Activated B cell treated with CpG ODN at 0.5 μM for 24 hours (primary cell): ENCODE results near the gene ORAI3. TPM values are rescaled to one million over a fixed set of nuclear protein-coding genes. Genes with fewer than 3 reads are reported as not detected.

Experiments used
- ATAC-seq: fragments of 200-7000 bp; cut with Tn5 transposase; one replicate; pipeline ENCODE4 v1.10.0; 2021; ENCODE audit warnings: low read depth, mild to moderate bottlenecking, moderate library complexity
- CTCF ChIA-PET: fragments of 350-600 bp; sonication (Branson Sonifier 250); formaldehyde crosslinking; loops from one replicate; lab custom pipeline; 2021; ENCODE audit warnings: antibody characterized with exemption; lab: Charles Lee
- POLR2A ChIA-PET: fragments of 350-600 bp; sonication (Branson Sonifier 250); formaldehyde crosslinking; loops from one replicate; lab custom pipeline; 2021; ENCODE audit warnings: antibody characterized with exemption; lab: Charles Lee
- DNase-seq: peaks from one replicate; pipeline ENCODE4 v3.0.0; 2022
- H3K27ac Mint-ChIP-seq: one replicate; pipeline ENCODE4 v1.8.0; 2020; ENCODE audit warnings: mixed read lengths
- H3K27me3 Mint-ChIP-seq: one replicate; pipeline ENCODE4 v1.8.0; 2021; ENCODE audit warnings: mixed read lengths
- H3K36me3 Mint-ChIP-seq: one replicate; pipeline ENCODE4 v1.8.0; 2021; ENCODE audit warnings: low read depth, mixed read lengths
- H3K4me1 Mint-ChIP-seq: one replicate; pipeline ENCODE4 v1.8.0; 2021; ENCODE audit warnings: mixed read lengths
- H3K4me3 Mint-ChIP-seq: one replicate; pipeline ENCODE4 v1.8.0; 2020; ENCODE audit warnings: mild to moderate bottlenecking, mixed read lengths
- H3K9me3 Mint-ChIP-seq: one replicate; pipeline ENCODE4 v1.8.0; 2020; ENCODE audit warnings: mixed read lengths
- intact Hi-C: fragments of 100-400 bp; cut with micrococcal nuclease; formaldehyde crosslinking; loops from one replicate; pipeline ENCODE4 v1.15.1; 2024
- total RNA-seq: library from RNA; stranded (reverse); gene quantifications from 2 replicates; pipeline ENCODE4 v1.2.3, GENCODE V29; 2022
- TF ChIP-seq, protein P1 (sequence below): fragments of 200-600 bp; IDR thresholded peaks from one replicate; pipeline ENCODE4 v1.8.0; 2022; ENCODE audit warnings: antibody characterized with exemption, mild to moderate bottlenecking

ORAI3 gene
- total RNA-seq, 1 donor from 2014 or later = 30.6 TPM

DNA sequence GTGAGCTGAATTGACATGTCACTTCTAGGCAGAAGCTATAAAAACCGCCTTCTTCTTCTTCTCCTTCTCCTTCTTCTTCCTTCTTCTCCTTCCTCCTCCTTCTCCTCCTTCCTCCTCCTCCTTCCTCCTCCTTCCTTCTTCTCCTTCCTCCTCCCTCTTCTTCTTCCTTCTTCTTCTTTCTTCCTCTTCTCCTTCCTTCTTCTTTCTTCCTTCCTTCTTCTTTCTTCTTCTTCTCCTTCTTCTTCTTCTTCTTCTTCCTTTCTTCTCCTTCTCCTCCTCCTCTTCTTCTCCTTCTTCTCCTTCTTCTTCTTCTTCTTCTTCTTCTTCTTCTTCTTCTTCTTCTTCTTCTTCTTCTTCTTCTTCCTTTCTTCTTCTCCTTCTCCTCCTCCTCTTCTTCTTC, 30.3 kb upstream of the ORAI3 start:
- peaks cover 13% of the 10 kb centered on the region for H3K4me1 Mint-ChIP-seq
- H3K9me3 Mint-ChIP-seq = no peaks in the 10 kb centered on the region
- TF ChIP-seq, protein P1, sequence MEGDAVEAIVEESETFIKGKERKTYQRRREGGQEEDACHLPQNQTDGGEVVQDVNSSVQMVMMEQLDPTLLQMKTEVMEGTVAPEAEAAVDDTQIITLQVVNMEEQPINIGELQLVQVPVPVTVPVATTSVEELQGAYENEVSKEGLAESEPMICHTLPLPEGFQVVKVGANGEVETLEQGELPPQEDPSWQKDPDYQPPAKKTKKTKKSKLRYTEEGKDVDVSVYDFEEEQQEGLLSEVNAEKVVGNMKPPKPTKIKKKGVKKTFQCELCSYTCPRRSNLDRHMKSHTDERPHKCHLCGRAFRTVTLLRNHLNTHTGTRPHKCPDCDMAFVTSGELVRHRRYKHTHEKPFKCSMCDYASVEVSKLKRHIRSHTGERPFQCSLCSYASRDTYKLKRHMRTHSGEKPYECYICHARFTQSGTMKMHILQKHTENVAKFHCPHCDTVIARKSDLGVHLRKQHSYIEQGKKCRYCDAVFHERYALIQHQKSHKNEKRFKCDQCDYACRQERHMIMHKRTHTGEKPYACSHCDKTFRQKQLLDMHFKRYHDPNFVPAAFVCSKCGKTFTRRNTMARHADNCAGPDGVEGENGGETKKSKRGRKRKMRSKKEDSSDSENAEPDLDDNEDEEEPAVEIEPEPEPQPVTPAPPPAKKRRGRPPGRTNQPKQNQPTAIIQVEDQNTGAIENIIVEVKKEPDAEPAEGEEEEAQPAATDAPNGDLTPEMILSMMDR = no peak
- H3K27ac Mint-ChIP-seq = no peak overlapping the region
- DNase-seq (no peak), ATAC-seq (no peak)
- intact Hi-C loops = no loop called here
- H3K27me3 Mint-ChIP-seq = no peaks in the 10 kb centered on the region
- POLR2A ChIA-PET = interaction anchor here (1.9 to 2.6 kb wide), 2 partner anchors 16 to 73 kb away, joined by 6 to 10 read pairs; no protein-coding TSS in a partner anchor
- H3K4me3 Mint-ChIP-seq = no peak overlapping the region
- peaks cover 9% of the 10 kb centered on the region for H3K36me3 Mint-ChIP-seq
- CTCF ChIA-PET = interaction anchor here (3.3 to 4.0 kb wide), 2 partner anchors 17 to 73 kb away, joined by 14 to 41 read pairs; no protein-coding TSS in a partner anchor

- no peak for ATAC-seq
- ChIA-PET POLR2A (interaction anchor here (0.9 to 2.6 kb wide), 2 partner anchors 75 to 76 kb away, joined by 3 to 6 read pairs; no protein-coding TSS in a partner anchor), CTCF (interaction anchor here (3.3 to 4.0 kb wide), 2 partner anchors 19 to 76 kb away, joined by 14 to 41 read pairs; no protein-coding TSS in a partner anchor)
- Mint-ChIP-seq H3K36me3 (peaks cover 10% of the 10 kb centered on the region), H3K9me3 (no peaks in the 10 kb centered on the region), H3K4me1 (peaks cover 16% of the 10 kb centered on the region), H3K27ac (peak overlapping the region; percentile 65), H3K27me3 (no peaks in the 10 kb centered on the region), H3K4me3 (no peak overlapping the region)
- TF ChIP-seq, protein P1 = no peak
- no peak for DNase-seq
- intact Hi-C loops = loop anchor here (1.0 to 10.0 kb wide), 4 partner anchors 77 to 394 kb away; partner anchors contain the start of genes ZNF764 and ZNF768
Measured at GRCh38 chr16:30920891-30921290, 28.0 kb upstream of the ORAI3 start.

DNA sequence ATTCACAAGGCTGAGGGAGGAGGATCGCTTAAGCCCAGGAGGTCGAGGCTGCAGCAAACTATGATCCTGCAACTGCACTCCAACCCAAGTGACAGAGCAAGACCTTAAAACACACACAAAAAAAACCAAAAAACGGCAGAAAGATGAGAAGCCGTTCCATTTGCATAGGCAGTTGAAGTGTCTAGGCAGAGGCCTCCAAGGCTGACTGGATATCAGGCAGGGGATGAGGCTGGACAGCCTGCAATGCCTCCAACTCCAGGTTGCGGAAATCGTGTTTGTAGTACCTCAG, 27.5 kb upstream of the ORAI3 start:
- peaks cover 20% of the 10 kb centered on the region for H3K4me1 Mint-ChIP-seq
- ChIA-PET POLR2A (interaction anchor here (0.9 kb wide), 1 partner anchor 77 kb away, joined by 3 read pairs; no protein-coding TSS in a partner anchor), CTCF (interaction anchor here (4.0 kb wide), 1 partner anchor 76 kb away, joined by 41 read pairs; no protein-coding TSS in a partner anchor)
- TF ChIP-seq, protein P1 = no peak
- DNase-seq (no peak), ATAC-seq (no peak)
- intact Hi-C loops = loop anchor here (1.0 to 10.0 kb wide), 4 partner anchors 77 to 394 kb away; partner anchors contain the start of genes ZNF764 and ZNF768
- H3K27ac Mint-ChIP-seq = peak overlapping the region; percentile 100
- peaks cover 13% of the 10 kb centered on the region for H3K36me3 Mint-ChIP-seq
- no peaks in the 10 kb centered on the region for H3K9me3 Mint-ChIP-seq
- H3K27me3 Mint-ChIP-seq = no peaks in the 10 kb centered on the region
- peak overlapping the region; percentile 100 for H3K4me3 Mint-ChIP-seq

GRCh38 chr16:30921748-30922419, 27.0 kb upstream of the ORAI3 start:
- peak; percentile 79 for DNase-seq
- TF ChIP-seq, protein P1 = peak; percentile 53
- peaks cover 18% of the 10 kb centered on the region for H3K36me3 Mint-ChIP-seq
- peak overlapping the region; percentile 100 for H3K4me3 Mint-ChIP-seq
- no peaks in the 10 kb centered on the region for H3K27me3 Mint-ChIP-seq
- intact Hi-C loops = loop anchor here (1.0 to 10.0 kb wide), 20 partner anchors 20 to 1105 kb away; partner anchors contain the start of genes CFAP119, FBRS, INO80E and PAGR1
- ChIA-PET POLR2A (interaction anchor here (0.6 to 1.5 kb wide), 12 partner anchors 20 to 739 kb away, joined by 3 to 6 read pairs (median 3); partner anchors contain the start of genes CORO1A, SEPTIN1, ZNF629 and ZNF646), CTCF (interaction anchor here (0.6 to 4.0 kb wide), 3 partner anchors 21 to 77 kb away, joined by 3 to 41 read pairs (median 14); no protein-coding TSS in a partner anchor)
- no peaks in the 10 kb centered on the region for H3K9me3 Mint-ChIP-seq
- H3K27ac Mint-ChIP-seq = peak overlapping the region; percentile 100
- ATAC-seq = peak; percentile 3
- peaks cover 20% of the 10 kb centered on the region for H3K4me1 Mint-ChIP-seq
